Activated effector memory CD4-positive, alpha-beta T cell treated with Interleukin-2 at 50 U/mL for 16 hours (primary cell): ENCODE results near the gene LRIG1.

ENCODE experiments used
- DNase-seq: peaks from one replicate; pipeline ENCODE4 v3.0.0-alpha.2; 2020

Gene LRIG1

GRCh38 chr3:66376568-66376967 is 124.3 kb downstream of the LRIG1 start:
- no peak for DNase-seq

GRCh38 chr3:66372681-66373350 is 128.0 kb downstream of the LRIG1 start:
- DNase-seq: peak; percentile 38

GRCh38 chr3:66371432-66371831 is 129.4 kb downstream of the LRIG1 start:
- DNase-seq: no peak

DNA sequence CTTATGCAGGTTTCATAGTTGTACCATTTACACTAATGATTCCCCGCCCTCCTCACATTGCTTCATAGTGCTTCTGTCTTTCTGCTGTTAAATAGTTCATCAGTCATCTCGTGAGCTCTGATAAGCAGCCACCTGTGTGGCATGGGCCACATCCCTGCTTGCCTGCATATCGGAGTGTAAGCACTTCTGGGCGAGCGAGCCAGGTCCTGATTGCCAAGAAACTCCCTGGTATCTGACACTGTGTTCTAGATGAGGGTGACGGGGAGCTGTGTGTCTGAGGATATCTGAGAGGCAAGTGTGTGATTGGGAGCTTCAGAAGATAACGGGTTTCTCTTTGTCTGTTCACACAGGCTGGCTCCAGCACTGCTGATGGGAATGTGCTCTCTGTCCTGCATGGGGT is 130.6 kb downstream of the LRIG1 start:
- DNase-seq: no peak

- DNase-seq: no peak
These were observed 132.8 kb downstream of the LRIG1 start for GRCh38 chr3:66367979-66368378.

DNA sequence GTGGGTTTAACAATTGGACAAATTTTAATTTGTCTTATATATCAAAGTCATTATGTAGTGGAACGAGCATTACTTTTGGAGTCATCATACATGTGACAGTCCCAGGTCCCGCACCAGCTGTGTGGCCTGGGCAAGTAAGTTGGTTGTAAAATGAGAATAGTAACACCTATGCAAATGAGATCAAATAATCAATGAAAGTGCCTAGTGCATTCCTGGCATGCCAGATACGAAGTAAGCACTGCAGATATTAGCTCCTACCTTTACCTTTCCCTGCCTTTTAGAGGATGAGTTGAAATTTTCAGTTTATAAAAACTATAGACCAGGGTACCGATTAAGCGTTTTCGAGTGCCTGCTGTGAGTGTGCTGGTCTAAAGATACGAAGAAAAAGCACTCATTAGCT is 134.1 kb downstream of the LRIG1 start:
- no peak for DNase-seq

GRCh38 chr3:66365080-66365479 is 135.7 kb downstream of the LRIG1 start:
- no peak for DNase-seq

DNA sequence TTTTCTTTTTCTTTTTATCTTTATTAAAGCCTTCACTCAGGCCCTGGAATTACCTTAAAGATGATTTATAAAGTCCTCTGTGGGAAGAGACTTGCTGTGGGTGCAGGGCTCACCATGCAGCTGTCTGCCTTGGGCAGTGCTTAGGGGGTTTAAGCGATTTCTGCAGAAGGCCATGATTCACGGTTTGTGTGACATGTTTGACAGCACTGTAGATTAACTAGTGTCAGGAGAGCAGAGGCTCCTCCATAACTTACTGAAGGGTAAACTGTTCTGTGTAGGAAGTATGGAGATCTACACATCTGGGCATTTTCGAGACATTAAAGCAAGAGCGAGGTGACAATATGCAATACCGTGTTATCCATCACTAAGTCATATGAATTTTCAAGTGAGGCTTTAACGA is 137.7 kb downstream of the LRIG1 start:
- no peak for DNase-seq

DNA sequence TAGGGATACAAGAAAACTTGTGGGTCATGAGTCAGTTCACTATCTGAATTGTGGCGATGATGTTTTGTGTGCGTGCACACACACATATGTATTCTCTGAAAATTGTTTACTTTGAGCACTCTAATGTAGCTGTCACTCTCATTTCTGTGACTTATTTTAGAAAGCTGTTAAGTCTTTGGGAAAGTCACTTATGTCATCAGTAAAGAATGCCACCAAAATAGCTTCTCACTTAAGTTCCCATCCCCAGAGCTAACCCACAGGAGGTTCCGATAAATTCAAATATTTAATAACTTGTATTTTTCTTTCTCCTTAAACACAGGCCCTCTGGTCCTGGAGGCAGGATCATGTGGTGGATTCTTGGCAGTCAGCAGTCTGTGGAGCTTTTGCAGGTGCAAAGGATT is 138.3 kb downstream of the LRIG1 start:
- no peak for DNase-seq

DNA sequence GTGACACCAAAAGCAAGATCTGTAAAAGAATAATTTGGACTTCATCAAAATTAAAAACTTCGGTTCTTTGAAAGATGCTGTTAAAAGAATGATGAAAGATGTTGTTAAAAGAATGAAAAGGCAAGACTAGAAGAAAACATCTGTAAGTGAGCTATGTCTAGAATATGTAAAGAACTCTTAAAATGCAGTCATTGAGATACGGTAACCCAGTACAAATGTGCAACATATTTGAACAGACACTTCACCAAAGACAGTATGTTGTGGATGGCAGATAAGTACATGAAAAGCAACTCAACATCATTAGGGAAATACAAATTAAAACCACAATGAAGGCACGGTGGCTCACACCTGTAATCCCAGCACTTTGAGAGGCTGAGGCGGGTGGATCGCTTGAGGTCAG is 139.5 kb downstream of the LRIG1 start:
- DNase-seq: no peak

- no peak for DNase-seq
These were observed 144.8 kb downstream of the LRIG1 start for GRCh38 chr3:66355997-66356396.

- DNase-seq: no peak
These were observed 145.4 kb downstream of the LRIG1 start for GRCh38 chr3:66355394-66355793.

DNA sequence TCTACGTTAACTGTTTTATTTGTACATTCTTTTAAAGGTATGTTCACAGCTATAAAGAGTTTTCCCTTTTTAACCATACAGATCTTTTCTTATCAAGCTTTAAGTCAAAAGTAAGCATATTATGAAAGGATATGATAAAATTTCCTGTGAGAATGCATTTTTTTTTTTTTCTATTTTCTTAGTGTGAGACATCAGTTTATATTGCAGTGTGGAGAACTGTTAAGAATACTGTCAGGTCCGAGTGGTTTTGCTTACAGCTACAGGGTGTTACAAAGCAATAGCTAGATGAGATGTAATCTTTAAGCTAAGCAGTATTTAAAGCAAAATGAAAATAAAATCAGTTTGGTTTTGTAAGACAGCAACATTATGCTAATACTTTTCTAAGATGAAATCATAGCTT is 146.8 kb downstream of the LRIG1 start:
- no peak for DNase-seq

- DNase-seq: no peak
These were observed 147.3 kb downstream of the LRIG1 start for GRCh38 chr3:66353530-66353929.

GRCh38 chr3:66353039-66353438 is 147.8 kb downstream of the LRIG1 start:
- DNase-seq: no peak

- no peak for DNase-seq
These were observed 150.2 kb downstream of the LRIG1 start for GRCh38 chr3:66350601-66351000.

GRCh38 chr3:66348704-66349103 is 152.1 kb downstream of the LRIG1 start:
- DNase-seq: no peak

- no peak for DNase-seq
These were observed 155.8 kb downstream of the LRIG1 start for GRCh38 chr3:66344848-66345578.

DNA sequence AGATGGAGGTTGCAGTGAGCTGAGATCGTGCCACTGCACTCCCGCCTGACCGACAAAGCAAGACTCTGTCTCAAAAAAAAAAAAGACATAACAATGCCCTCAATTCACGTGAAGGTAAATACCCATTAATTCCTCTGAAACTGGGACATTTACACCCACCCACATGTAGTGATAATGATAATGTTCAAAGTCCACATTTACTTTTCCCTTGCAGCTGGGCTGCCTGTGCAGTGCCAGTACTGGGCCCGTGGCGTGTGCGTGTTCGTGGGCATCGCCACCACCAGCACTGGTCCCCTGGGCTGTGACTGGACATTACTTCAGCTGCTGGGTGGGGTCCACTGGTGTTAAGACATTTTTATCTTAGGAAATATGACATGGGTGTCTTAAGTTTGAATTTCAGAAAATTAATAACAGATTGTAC is 156.4 kb downstream of the LRIG1 start:
- DNase-seq: no peak

- no peak for DNase-seq
These were observed 158.0 kb downstream of the LRIG1 start for GRCh38 chr3:66342717-66343356.

DNA sequence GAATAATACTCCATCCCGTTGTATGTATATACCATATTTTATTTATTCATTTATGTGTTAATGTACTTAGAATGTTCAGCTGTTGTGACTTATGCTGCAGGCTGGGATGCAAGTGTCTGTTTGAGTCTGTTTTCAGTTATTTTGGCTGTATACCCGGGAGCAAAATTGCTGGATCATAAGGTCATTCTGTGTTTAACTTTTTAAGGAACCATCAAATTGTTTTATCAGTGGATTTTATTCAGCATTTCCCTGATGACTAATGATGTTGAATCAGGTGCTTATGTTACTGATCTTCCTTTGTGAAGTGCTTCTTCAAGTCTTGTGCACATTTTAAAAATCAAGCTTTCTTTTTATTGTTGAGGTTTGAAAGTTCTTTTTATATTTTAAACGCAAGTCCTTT is 161.9 kb downstream of the LRIG1 start:
- DNase-seq: no peak

DNA sequence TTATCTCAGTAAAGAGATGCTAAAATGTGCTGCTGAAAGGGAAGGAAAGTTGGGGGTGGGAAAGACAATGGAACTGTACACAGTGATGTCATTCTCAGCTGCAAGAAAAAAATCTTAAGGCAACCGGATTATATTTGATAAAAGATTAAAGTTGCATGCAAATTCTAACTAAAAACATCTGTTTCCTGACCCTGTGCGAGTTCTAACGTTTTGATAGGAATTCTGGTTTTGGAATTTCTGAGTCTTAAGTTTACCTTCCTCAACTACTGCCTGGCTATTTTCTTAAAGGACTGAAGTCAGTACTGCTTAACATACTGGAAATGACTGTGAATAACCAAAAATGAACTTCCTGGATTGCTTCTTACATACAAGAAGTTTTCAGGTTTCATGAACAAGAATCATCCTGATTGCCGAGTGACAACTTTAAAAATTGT is 164.5 kb downstream of the LRIG1 start:
- DNase-seq: no peak

DNA sequence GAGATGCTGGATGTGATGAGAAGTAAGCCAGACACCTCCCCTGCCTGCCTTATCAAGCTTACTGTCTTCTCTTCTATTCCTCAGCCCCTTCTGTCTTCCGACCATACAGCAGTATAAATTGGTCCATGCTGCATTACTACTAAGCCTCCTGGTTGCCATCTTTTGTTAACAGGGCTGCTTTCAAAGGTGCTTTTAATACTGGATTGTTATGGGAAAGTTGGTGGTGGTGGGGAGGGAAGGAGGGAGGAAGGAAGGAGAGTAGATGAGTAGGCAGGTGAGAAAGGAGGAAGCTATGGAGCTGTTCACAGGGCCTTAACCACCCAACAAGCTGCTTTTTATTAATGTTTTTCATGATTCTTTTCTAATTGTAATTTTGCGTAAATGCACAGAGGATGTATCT is 165.2 kb downstream of the LRIG1 start:
- DNase-seq: no peak
